RCC 7860 (cell line): ENCODE results near the gene NDOR1.
"Not testable (repeated sequence)": the region's sequence is repeated elsewhere in the genome, so short reads cannot be mapped to it uniquely, and the experiment has no call there.

Experiments
- DNase-seq: peaks from one replicate; pipeline ENCODE4 v3.0.0-alpha.2; 2015; ENCODE audit warnings: low spot score
- FAIRE-seq: peaks from 2 replicates; lab custom pipeline; 2012; peaks lifted over from hg19 to GRCh38; lab: Jason Lieb, UNC

Gene NDOR1

GRCh38 chr9:137228968-137229896 is 23.7 kb downstream of the NDOR1 start:
- no peak for DNase-seq
- FAIRE-seq = no peak

- FAIRE-seq (no peak), DNase-seq (no peak)
These were observed 24.6 kb downstream of the NDOR1 start for GRCh38 chr9:137229903-137230704.

GRCh38 chr9:137230705-137231371 is 25.3 kb downstream of the NDOR1 start, which contains the start of gene SLC34A3:
Gene SLC34A3, plus strand, starts transcription at chr9:137230901. Its CDS starts 802 bp downstream, at chr9:137231703.
- DNase-seq (no peak), FAIRE-seq (no peak)

GRCh38 chr9:137231372-137232039 is 26.0 kb downstream of the NDOR1 start:
- no peak for FAIRE-seq

GRCh38 chr9:137232101-137232500 is 26.6 kb downstream of the NDOR1 start:
- FAIRE-seq = no peak
- DNase-seq = no peak

More at GRCh38 chr9:137231372-137232039, 26.0 kb downstream of the NDOR1 start:
- DNase-seq = no peak

GRCh38 chr9:137232510-137232909 is 27.0 kb downstream of the NDOR1 start:
- no peak for DNase-seq
- no peak for FAIRE-seq

- FAIRE-seq = no peak
- no peak for DNase-seq
These were observed 27.9 kb downstream of the NDOR1 start for GRCh38 chr9:137233143-137233980.

GRCh38 chr9:137234055-137234697 is 28.7 kb downstream of the NDOR1 start:
- DNase-seq (no peak), FAIRE-seq (no peak)

GRCh38 chr9:137234758-137235423 is 29.4 kb downstream of the NDOR1 start:
- FAIRE-seq = no peak
- no peak for DNase-seq

- no peak for FAIRE-seq
These were observed 30.1 kb downstream of the NDOR1 start for GRCh38 chr9:137235424-137236237.

GRCh38 chr9:137236238-137236935 is 30.9 kb downstream of the NDOR1 start:
- FAIRE-seq = no peak
- DNase-seq = peak; percentile 61

More at GRCh38 chr9:137235424-137236237, 30.1 kb downstream of the NDOR1 start:
- DNase-seq = no peak

GRCh38 chr9:137236936-137237421 is 31.5 kb downstream of the NDOR1 start:
- no peak for DNase-seq
- no peak for FAIRE-seq

GRCh38 chr9:137237759-137238726 is 32.5 kb downstream of the NDOR1 start:
- DNase-seq = no peak

GRCh38 chr9:137239541-137240200 is 34.2 kb downstream of the NDOR1 start:
- not testable (repeated sequence) for FAIRE-seq, DNase-seq

More at GRCh38 chr9:137237759-137238726, 32.5 kb downstream of the NDOR1 start:
- FAIRE-seq = no peak

- FAIRE-seq = no peak
- DNase-seq = peak; percentile 69
These were observed 34.9 kb downstream of the NDOR1 start for GRCh38 chr9:137240318-137240840.
